ENCODE measurements around the gene NACAD.

Gene NACAD

GRCh38 chr7:45068236-45069023 is 20.3 kb downstream of the NACAD start:
- Histone ChIP-seq H3K27ac (no peak overlapping the region), H3K4me3 (ENCODE audit: low read depth in 1 of 2, low read length in 1 of 2) (no peak overlapping the region), H3K36me3 (peaks cover 100% of the 10 kb centered on the region), H3K9me3 (no peaks in the 10 kb centered on the region), H3K27me3 (no peaks in the 10 kb centered on the region), H3K4me1 (ENCODE audit: control insufficient read depth in 1 of 2, insufficient read depth in 1 of 2, low read depth in 1 of 2, low read length in 1 of 2) (peaks cover 15 to 20% of the 10 kb centered on the region in 2 experiments)
- no peak for TF ChIP-seq CTCF (IDR thresholded peaks at IDR 0.05)

- no peaks in the 10 kb centered on the region for H3K9me3 ChIP-seq
- TF ChIP-seq CTCF (IDR thresholded peaks at IDR 0.05): no peak
- H3K4me3 ChIP-seq (ENCODE audit: low read depth in 1 of 2, low read length in 1 of 2): no peak overlapping the region
- peaks cover 96% of the 10 kb centered on the region for H3K36me3 ChIP-seq
- no peak overlapping the region for H3K27ac ChIP-seq
- H3K4me1 ChIP-seq (ENCODE audit: control insufficient read depth in 1 of 2, insufficient read depth in 1 of 2, low read depth in 1 of 2, low read length in 1 of 2): peaks cover 17 to 21% of the 10 kb centered on the region in 2 experiments
- no peaks in the 10 kb centered on the region for H3K27me3 ChIP-seq
Measured at GRCh38 chr7:45067582-45067981, 21.2 kb downstream of the NACAD start.

- Histone ChIP-seq H3K27ac (no peak overlapping the region), H3K4me1 (ENCODE audit: control insufficient read depth in 1 of 2, insufficient read depth in 1 of 2, low read depth in 1 of 2, low read length in 1 of 2) (peaks cover 8 to 9% of the 10 kb centered on the region in 2 experiments), H3K9me3 (no peaks in the 10 kb centered on the region), H3K4me3 (ENCODE audit: low read depth in 1 of 2, low read length in 1 of 2) (no peak overlapping the region), H3K27me3 (no peaks in the 10 kb centered on the region), H3K36me3 (peaks cover 88% of the 10 kb centered on the region)
- no peak for TF ChIP-seq CTCF (IDR thresholded peaks at IDR 0.05)
Measured at GRCh38 chr7:45066409-45066808, 22.4 kb downstream of the NACAD start.

GRCh38 chr7:45065031-45065995 is 23.5 kb downstream of the NACAD start:
- H3K4me3 ChIP-seq (ENCODE audit: low read depth in 1 of 2, low read length in 1 of 2): no peak overlapping the region
- H3K27me3 ChIP-seq: no peaks in the 10 kb centered on the region
- peaks cover 6 to 8% of the 10 kb centered on the region in 2 experiments for H3K4me1 ChIP-seq (ENCODE audit: control insufficient read depth in 1 of 2, insufficient read depth in 1 of 2, low read depth in 1 of 2, low read length in 1 of 2)
- no peak for TF ChIP-seq CTCF (IDR thresholded peaks at IDR 0.05)
- H3K36me3 ChIP-seq: peaks cover 78% of the 10 kb centered on the region
- peak overlapping the region; percentile 26 for H3K27ac ChIP-seq
- no peaks in the 10 kb centered on the region for H3K9me3 ChIP-seq

GRCh38 chr7:45064047-45064725 is 24.6 kb downstream of the NACAD start:
- peaks cover 71% of the 10 kb centered on the region for H3K36me3 ChIP-seq
- H3K27ac ChIP-seq: peak overlapping the region; percentile 71
- no peaks in the 10 kb centered on the region for H3K9me3 ChIP-seq
- H3K4me1 ChIP-seq (ENCODE audit: control insufficient read depth in 1 of 2, insufficient read depth in 1 of 2, low read depth in 1 of 2, low read length in 1 of 2): peaks cover 6 to 8% of the 10 kb centered on the region in 2 experiments
- no peaks in the 10 kb centered on the region for H3K27me3 ChIP-seq
- no peak for TF ChIP-seq CTCF (IDR thresholded peaks at IDR 0.05)
- H3K4me3 ChIP-seq (ENCODE audit: low read depth in 1 of 2, low read length in 1 of 2): no peak overlapping the region
